Measurements from ENCODE around the gene TMPRSS11E. TPM values are rescaled to one million over a fixed set of nuclear protein-coding genes. Genes with fewer than 3 reads are reported as not detected.

Gene TMPRSS11E
- total RNA-seq: not detected

GRCh38 chr4:68447201-68447600 is at the start of gene TMPRSS11E:
Gene TMPRSS11E (plus strand): TSS chr4:68447463. CDS start chr4:68447513, 50 bp downstream.

Other genes with a start within 250 kb of the TMPRSS11E start
- not detected for gene TMPRSS11B, start 201.8 kb upstream of the TMPRSS11E start, total RNA-seq
- 128 TPM for gene YTHDC1, start 97.4 kb upstream of the TMPRSS11E start, total RNA-seq
- gene UGT2B17, start 128.9 kb downstream of the TMPRSS11E start, total RNA-seq: not detected
- not detected for gene UGT2B15, start 223.2 kb downstream of the TMPRSS11E start, total RNA-seq

Measured in parietal lobe (tissue), 1 donor.